ENCODE measurements around the gene ZBTB47. TPM values are rescaled to one million over a fixed set of nuclear protein-coding genes. Genes with fewer than 3 reads are reported as not detected.

The ZBTB47 gene
- total RNA-seq, 1 donor from 2014 or later: 69.3 TPM

- intact Hi-C loops (cut with DNase I): loop anchor here (1.0 kb wide), 1 partner anchor 82 kb away; the partner anchor contains the start of gene NKTR
- no peaks in the 10 kb centered on the region for H3K27me3 ChIP-seq
- no peaks in the 10 kb centered on the region for H3K36me3 ChIP-seq
- TF ChIP-seq CTCF (IDR thresholded peaks at IDR 0.05): no peak
- no peaks in the 10 kb centered on the region for H3K9me3 ChIP-seq
- H3K4me1 ChIP-seq: peaks cover 7 to 28% of the 10 kb centered on the region in 2 donors
- no peak for DNase-seq (ENCODE audit: low spot score in 2 of 2)
- H3K4me3 ChIP-seq: no peak overlapping the region
- H3K27ac ChIP-seq: peak overlapping the region; percentile 87 to 91
Observed at GRCh38 chr3:42682301-42683070, 29.0 kb downstream of the ZBTB47 start.

GRCh38 chr3:42683875-42684598 is 30.5 kb downstream of the ZBTB47 start:
- Histone ChIP-seq H3K27ac (peak overlapping the region; percentile 87 to 91), H3K4me1 (peaks cover 7 to 28% of the 10 kb centered on the region in 2 donors), H3K27me3 (no peaks in the 10 kb centered on the region), H3K4me3 (no peak overlapping the region), H3K9me3 (no peaks in the 10 kb centered on the region), H3K36me3 (no peaks in the 10 kb centered on the region)
- no peak for TF ChIP-seq CTCF (IDR thresholded peaks at IDR 0.05)
- DNase-seq (ENCODE audit: low spot score in 2 of 2): peak; percentile 81 to 96
- intact Hi-C loops (cut with DNase I): loop anchor here (1.0 to 2.0 kb wide), 3 partner anchors 30 to 84 kb away; partner anchors contain the start of gene NKTR

GRCh38 chr3:42684632-42685362 is 31.3 kb downstream of the ZBTB47 start:
- Histone ChIP-seq H3K4me3 (no peak overlapping the region), H3K27ac (peak overlapping the region; percentile 69 to 73), H3K4me1 (peaks cover 7 to 28% of the 10 kb centered on the region in 2 donors), H3K36me3 (no peaks in the 10 kb centered on the region), H3K27me3 (no peaks in the 10 kb centered on the region), H3K9me3 (no peaks in the 10 kb centered on the region)
- no peak for DNase-seq (ENCODE audit: low spot score in 2 of 2)
- no peak for TF ChIP-seq CTCF (IDR thresholded peaks at IDR 0.05)
- intact Hi-C loops (cut with DNase I): loop anchor here (1.0 to 2.0 kb wide), 2 partner anchors 30 to 60 kb away; no protein-coding TSS in a partner anchor

- Histone ChIP-seq H3K27ac (peak within 1 kb of the TSS; percentile 69 to 73), H3K27me3 (no peaks in the 10 kb centered on the region), H3K36me3 (no peaks in the 10 kb centered on the region), H3K4me3 (peak within 1 kb of the TSS in 1 of 2 donors; percentile 50), H3K4me1 (peaks cover 7 to 28% of the 10 kb centered on the region in 2 donors), H3K9me3 (no peaks in the 10 kb centered on the region)
- DNase-seq (ENCODE audit: low spot score in 2 of 2): no peak
- intact Hi-C loops (cut with DNase I): loop anchor here (2.0 kb wide), 1 partner anchor 59 kb away; no protein-coding TSS in a partner anchor
- TF ChIP-seq CTCF (IDR thresholded peaks at IDR 0.05): no peak
Observed at GRCh38 chr3:42685363-42685881, 31.9 kb downstream of the ZBTB47 start, which contains the start of gene KLHL40. Gene KLHL40, plus strand, starts transcription at chr3:42685537. Its CDS starts 82 bp downstream, at chr3:42685619.

Measured in ascending aorta (tissue), 2 donors.